IMR-90 (cell line): ENCODE data around the gene TBC1D32. TPM values are rescaled to one million over a fixed set of nuclear protein-coding genes. Genes with fewer than 3 reads are reported as not detected.

ENCODE experiments used
- ATAC-seq: fragments of 200-7000 bp; cut with Tn5 transposase; 2 replicates; pipeline ENCODE4 v1.9.1; 2020; ENCODE audit warnings: low read depth, mild to moderate bottlenecking, moderate library complexity
- BruUV-seq: library from RNA; stranded (reverse); fragments of 400-500 nt; replicated peaks from 2 replicates; lab custom pipeline; 2021; lab: Mats Ljungman, UMichigan
- CTCF ChIA-PET: fragments of 300-600 bp; formaldehyde crosslinking; extraction: SDS; loops from one replicate; lab custom pipeline; 2021; ENCODE audit warnings: antibody characterized with exemption; lab: Yijun Ruan, JAX
- POLR2A ChIA-PET: fragments of 300-600 bp; sonication (Branson Sonifier 250); formaldehyde crosslinking; loops from one replicate; lab custom pipeline; 2022; ENCODE audit warnings: antibody characterized with exemption; ENCODE audit not compliant: unreplicated experiment; lab: Charles Lee
- DNase-seq: peaks from one replicate; pipeline ENCODE4 v3.0.0; 2013
- H2AFZ ChIP-seq: replicated peaks from 2 replicates; pipeline ENCODE3; 2013; ENCODE audit warnings: low read length, mild to moderate bottlenecking; ENCODE audit not compliant: poor library complexity
- H2AK5ac ChIP-seq: 2 replicates; pipeline ENCODE4 v1.6.1; 2013; ENCODE audit warnings: low read depth, low read length, inconsistent platforms
- H2AK9ac ChIP-seq: replicated peaks from 2 replicates; pipeline ENCODE3; 2013; ENCODE audit warnings: mild to moderate bottlenecking, low read depth, low read length, moderate library complexity; ENCODE audit not compliant: poor library complexity
- H2BK120ac ChIP-seq: 2 replicates; pipeline ENCODE4 v1.6.1; 2013; ENCODE audit warnings: low read depth, low read length, inconsistent platforms
- H2BK15ac ChIP-seq: 3 replicates; pipeline ENCODE4 v1.6.1; 2013; ENCODE audit warnings: low read depth, low read length, inconsistent platforms
- H2BK20ac ChIP-seq: 2 replicates; pipeline ENCODE4 v1.6.1; 2013; ENCODE audit warnings: low read depth, mild to moderate bottlenecking, inconsistent platforms, low read length, moderate library complexity
- H2BK5ac ChIP-seq: 2 replicates; pipeline ENCODE4 v1.6.1; 2013; ENCODE audit warnings: mild to moderate bottlenecking, low read depth, low read length, inconsistent platforms; ENCODE audit not compliant: poor library complexity, severe bottlenecking
- H3K14ac ChIP-seq: replicated peaks from 2 replicates; pipeline ENCODE4 v1.6.1; 2013; ENCODE audit warnings: low read depth, low read length, inconsistent platforms
- H3K18ac ChIP-seq: 2 replicates; pipeline ENCODE4 v1.6.1; 2013; ENCODE audit warnings: low read depth, low read length, control low read depth
- H3K23ac ChIP-seq: 2 replicates; pipeline ENCODE4 v1.6.1; 2013; ENCODE audit warnings: low read depth, low read length, inconsistent platforms
- H3K27ac ChIP-seq: 2 replicates; pipeline ENCODE4 v1.5.1; 2013; ENCODE audit warnings: mild to moderate bottlenecking, control low read depth, low read length; ENCODE audit not compliant: insufficient read depth
- H3K27me3 ChIP-seq: 2 replicates; pipeline ENCODE4 v1.6.1; 2013; ENCODE audit warnings: low read length; ENCODE audit not compliant: control insufficient read depth, insufficient read depth
- H3K36me3 ChIP-seq: 2 replicates; pipeline ENCODE4 v1.6.1; 2013; ENCODE audit warnings: low read length, mixed read lengths; ENCODE audit not compliant: control insufficient read depth, insufficient read depth
- H3K4ac ChIP-seq: 2 replicates; pipeline ENCODE4 v1.6.1; 2013; ENCODE audit warnings: low read depth, low read length, inconsistent platforms
- H3K4me1 ChIP-seq: 2 replicates; pipeline ENCODE4 v1.6.1; 2013; ENCODE audit warnings: low read length, mixed read lengths; ENCODE audit not compliant: control insufficient read depth, insufficient read depth
- H3K4me2 ChIP-seq: 2 replicates; pipeline ENCODE4 v1.6.1; 2013; ENCODE audit warnings: low read depth, mild to moderate bottlenecking, control low read depth, low read length, moderate library complexity
- H3K4me3 ChIP-seq: 2 replicates; pipeline ENCODE4 v1.5.1; 2013; ENCODE audit warnings: low read depth, mild to moderate bottlenecking, control low read depth, low read length, moderate library complexity; ENCODE audit not compliant: insufficient read depth
- H3K56ac ChIP-seq: 2 replicates; pipeline ENCODE4 v1.6.1; 2013; ENCODE audit warnings: low read length, inconsistent platforms; ENCODE audit not compliant: insufficient read depth; ENCODE audit errors: extremely low read depth
- H3K79me1 ChIP-seq, 2 experiments: 2 replicates each; pipeline ENCODE4 v1.6.1; 2013; ENCODE audit warnings: low read length in 2 of 2, inconsistent platforms in 1 of 2, low read depth in 1 of 2
- H3K9ac ChIP-seq: 2 replicates; pipeline ENCODE4 v1.6.1; 2013; ENCODE audit warnings: low read depth, low read length, control low read depth
- H3K9me1 ChIP-seq: 2 replicates; pipeline ENCODE4 v1.6.1; 2013; ENCODE audit warnings: low read length, inconsistent platforms; ENCODE audit not compliant: insufficient read depth
- H3K9me3 ChIP-seq: 2 replicates; pipeline ENCODE4 v1.6.1; 2013; ENCODE audit warnings: low read length; ENCODE audit not compliant: control insufficient read depth, insufficient read depth
- H4K20me1 ChIP-seq: 2 replicates; pipeline ENCODE4 v1.6.1; 2013; ENCODE audit warnings: low read length, inconsistent platforms; ENCODE audit not compliant: insufficient read depth
- H4K5ac ChIP-seq: 2 replicates; pipeline ENCODE4 v1.6.1; 2013; ENCODE audit warnings: mild to moderate bottlenecking, low read depth, low read length, control low read depth
- H4K8ac ChIP-seq, 2 experiments: 2 replicates each; pipeline ENCODE4 v1.6.1; 2013; ENCODE audit warnings: low read depth in 2 of 2, low read length in 2 of 2, control low read depth in 1 of 2, inconsistent platforms in 1 of 2
- H4K91ac ChIP-seq: 2 replicates; pipeline ENCODE4 v1.6.1; 2013; ENCODE audit warnings: low read depth, low read length, inconsistent platforms; ENCODE audit not compliant: insufficient read depth
- BHLHE40 ChIP-seq: fragments of 150-350 bp; IDR thresholded peaks from 2 replicates; pipeline ENCODE4 v1.6.1; 2016; ENCODE audit warnings: mild to moderate bottlenecking, low read depth, low read length
- FOS ChIP-seq: fragments of 150-350 bp; IDR thresholded peaks from 2 replicates; pipeline ENCODE4 v1.6.1; 2016; ENCODE audit warnings: low read depth, low read length
- WGBS, 2 experiments: methylation state at CpG; one replicate each; pipeline versions ENCODE4 v1.1.5 to v1.1.7; 2013; ENCODE audit warnings: missing lambda C conversion rate in 2 of 2; ENCODE audit not compliant: insufficient read length in 1 of 2; ENCODE audit errors: extremely low coverage in 2 of 2; 5-methylcytosine and 5-hydroxymethylcytosine counted together
- dilution Hi-C: fragments of 300-500 bp; cut with HindIII; formaldehyde crosslinking; loops from one replicate; pipeline ENCODE4 v1.14.3; 2018; ENCODE audit warnings: low sequenced_read_pairs; ENCODE audit not compliant: unreplicated experiment
- in situ Hi-C: fragments of 300-500 bp; cut with MboI; formaldehyde crosslinking; loops from 3 replicates; pipeline ENCODE4 v1.14.3; 2019; ENCODE audit warnings: low sequenced_read_pairs, inconsistent platforms, mixed read lengths
- intact Hi-C: fragments of 100-400 bp; cut with micrococcal nuclease; formaldehyde crosslinking; loops from 2 replicates; pipeline ENCODE4 v1.10.0; 2022
- polyA plus RNA-seq, 3 experiments: library from polyadenylated mRNA; depleted of rRNA; stranded (reverse); fragments of >200 nt; gene quantifications; 2 replicates each; pipeline ENCODE4 v1.2.3, GENCODE V29; 2012; ENCODE audit warnings: low replicate concordance in 1 of 3
- total RNA-seq: library from RNA; depleted of rRNA; stranded (reverse); fragments of >200 nt; gene quantifications from 2 replicates; pipeline ENCODE4 v1.2.3, GENCODE V29; 2012

The TBC1D32 gene
- total and polyA plus RNA-seq, 2 of the 4 experiments (the other 2 are of a cell fraction) = 3.0 to 7.2 TPM

- Histone ChIP-seq H2BK120ac (no peak overlapping the region), H3K4ac (no peak overlapping the region), H3K18ac (no peak overlapping the region), H3K9me1 (no peaks in the 10 kb centered on the region), H3K79me1 (no peaks in the 10 kb centered on the region), H3K14ac (no peak overlapping the region), H2BK5ac (no peak overlapping the region), H3K4me2 (no peak overlapping the region), H4K20me1 (no peaks in the 10 kb centered on the region), H2BK20ac (no peak overlapping the region), H2AFZ (no peak overlapping the region), H3K36me3 (no peaks in the 10 kb centered on the region), H4K8ac (no peak overlapping the region), H3K9ac (no peak overlapping the region), H3K56ac (no peak overlapping the region), H2BK15ac (no peak overlapping the region), H3K9me3 (no peaks in the 10 kb centered on the region), H2AK9ac (no peak overlapping the region), H4K5ac (no peak overlapping the region), H3K4me1 (no peaks in the 10 kb centered on the region; the same call in 1 of the 2 replicates), H3K27me3 (no peaks in the 10 kb centered on the region), H3K23ac (no peak overlapping the region), H3K4me3 (no peak overlapping the region), H2AK5ac (no peak overlapping the region), H4K91ac (no peak overlapping the region), H3K27ac (no peak overlapping the region)
- in situ Hi-C loops (no loop called here), intact Hi-C loops (no loop called here), dilution Hi-C loops (no loop called here)
- CTCF ChIA-PET = interaction anchor here (0.9 kb wide), 1 partner anchor 159 kb away, joined by 3 read pairs; no protein-coding TSS in a partner anchor
- TF ChIP-seq FOS (no peak), BHLHE40 (no peak)
- ATAC-seq = no peak
- no peak for DNase-seq
- BruUV-seq = no TSS peak
- POLR2A ChIA-PET = no interaction called here
- no CpG with 5 or more reads among the region's 2 CpGs for WGBS, 2 experiments
Measured at GRCh38 chr6:121160276-121160675, 174.0 kb downstream of the TBC1D32 start.
